ENCODE data around the gene PTK7. TPM values are rescaled to one million over a fixed set of nuclear protein-coding genes. Genes with fewer than 3 reads are reported as not detected.

Gene PTK7
- total RNA-seq, 3 donors from 2014 or later: 7.0 to 57.1 (median 52.1) TPM

DNA sequence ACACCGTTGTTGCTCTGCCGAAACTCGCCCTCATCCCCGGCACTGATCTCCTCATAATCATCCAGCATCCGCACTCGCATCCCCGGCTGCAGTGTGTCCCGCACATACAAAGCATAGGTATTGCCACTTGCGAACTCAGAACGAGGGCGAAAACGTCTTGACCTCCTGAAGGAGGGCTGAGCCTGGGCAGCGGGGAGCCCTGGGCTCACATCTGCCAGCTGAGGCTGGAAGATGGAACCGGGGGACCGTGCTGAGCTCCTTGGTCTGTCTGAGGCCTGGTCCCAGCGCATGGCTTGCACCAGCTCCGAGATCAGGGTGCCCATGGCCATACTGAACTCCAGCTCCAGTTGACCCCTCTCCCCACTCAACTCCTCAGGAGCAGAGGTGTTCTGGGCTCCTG is 25.1 kb upstream of the PTK7 start:
- Histone ChIP-seq H3K27me3 (no peaks in the 10 kb centered on the region), H3K4me1 (peaks cover 0 to 9% of the 10 kb centered on the region in 2 donors), H3K36me3 (no peaks in the 10 kb centered on the region), H3K9me3 (no peaks in the 10 kb centered on the region), H3K4me3 (no peak overlapping the region), H3K27ac (no peak overlapping the region)
- intact Hi-C loops (cut with DNase I; ENCODE audit: low total_unique reads): no loop called here
- TF ChIP-seq POLR2AphosphoS5 (IDR thresholded peaks at IDR 0.05) (no peak), POLR2A (IDR thresholded peaks at IDR 0.05) (no peak)
- TF ChIP-seq, protein P1, sequence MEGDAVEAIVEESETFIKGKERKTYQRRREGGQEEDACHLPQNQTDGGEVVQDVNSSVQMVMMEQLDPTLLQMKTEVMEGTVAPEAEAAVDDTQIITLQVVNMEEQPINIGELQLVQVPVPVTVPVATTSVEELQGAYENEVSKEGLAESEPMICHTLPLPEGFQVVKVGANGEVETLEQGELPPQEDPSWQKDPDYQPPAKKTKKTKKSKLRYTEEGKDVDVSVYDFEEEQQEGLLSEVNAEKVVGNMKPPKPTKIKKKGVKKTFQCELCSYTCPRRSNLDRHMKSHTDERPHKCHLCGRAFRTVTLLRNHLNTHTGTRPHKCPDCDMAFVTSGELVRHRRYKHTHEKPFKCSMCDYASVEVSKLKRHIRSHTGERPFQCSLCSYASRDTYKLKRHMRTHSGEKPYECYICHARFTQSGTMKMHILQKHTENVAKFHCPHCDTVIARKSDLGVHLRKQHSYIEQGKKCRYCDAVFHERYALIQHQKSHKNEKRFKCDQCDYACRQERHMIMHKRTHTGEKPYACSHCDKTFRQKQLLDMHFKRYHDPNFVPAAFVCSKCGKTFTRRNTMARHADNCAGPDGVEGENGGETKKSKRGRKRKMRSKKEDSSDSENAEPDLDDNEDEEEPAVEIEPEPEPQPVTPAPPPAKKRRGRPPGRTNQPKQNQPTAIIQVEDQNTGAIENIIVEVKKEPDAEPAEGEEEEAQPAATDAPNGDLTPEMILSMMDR (IDR thresholded peaks at IDR 0.05): no peak
- DNase-seq (ENCODE audit: low spot score in 2 of 2): no peak

DNA sequence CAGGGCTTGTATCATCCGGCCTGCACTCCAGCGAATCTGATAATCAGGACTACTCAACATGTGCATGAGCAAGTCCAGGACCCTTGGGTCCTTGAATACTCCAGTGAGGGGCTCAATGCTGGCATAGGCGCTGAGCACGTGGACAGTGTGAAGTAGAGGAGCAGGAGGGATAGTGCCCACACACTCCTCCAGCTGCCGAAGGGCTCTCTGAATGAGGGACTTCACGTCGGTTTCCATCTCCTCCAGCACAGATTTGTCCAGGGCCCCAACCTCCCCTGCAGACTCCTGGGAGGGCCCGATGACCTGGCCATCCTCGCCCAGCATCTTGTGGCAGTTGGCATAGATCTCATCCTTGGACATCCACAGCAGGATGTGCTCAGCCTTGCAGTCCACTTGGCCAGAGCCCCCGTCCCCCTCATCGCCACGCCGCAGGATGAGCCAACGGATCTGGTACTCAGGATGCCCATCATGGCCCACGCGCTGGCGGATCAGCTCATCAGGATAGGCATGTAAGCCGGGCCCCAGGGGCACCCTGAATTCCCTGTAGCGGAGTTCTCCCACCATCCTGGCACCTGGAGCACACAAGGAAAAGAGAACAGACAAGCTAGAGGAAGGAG is 23.8 kb upstream of the PTK7 start:
- Histone ChIP-seq H3K9me3 (no peaks in the 10 kb centered on the region), H3K36me3 (no peaks in the 10 kb centered on the region), H3K27me3 (no peaks in the 10 kb centered on the region), H3K4me3 (peak overlapping the region in 2 of 3 donors; percentile 60 to 88), H3K4me1 (peaks cover 0 to 9% of the 10 kb centered on the region in 2 donors), H3K27ac (peak overlapping the region; percentile 82 to 96)
- intact Hi-C loops (cut with DNase I; ENCODE audit: low total_unique reads): no loop called here
- no peak for TF ChIP-seq POLR2A (IDR thresholded peaks at IDR 0.05)
- TF ChIP-seq, protein P1 (IDR thresholded peaks at IDR 0.05): no peak
- TF ChIP-seq POLR2AphosphoS5 (IDR thresholded peaks at IDR 0.05): no peak
- DNase-seq (ENCODE audit: low spot score in 2 of 2): no peak

DNA sequence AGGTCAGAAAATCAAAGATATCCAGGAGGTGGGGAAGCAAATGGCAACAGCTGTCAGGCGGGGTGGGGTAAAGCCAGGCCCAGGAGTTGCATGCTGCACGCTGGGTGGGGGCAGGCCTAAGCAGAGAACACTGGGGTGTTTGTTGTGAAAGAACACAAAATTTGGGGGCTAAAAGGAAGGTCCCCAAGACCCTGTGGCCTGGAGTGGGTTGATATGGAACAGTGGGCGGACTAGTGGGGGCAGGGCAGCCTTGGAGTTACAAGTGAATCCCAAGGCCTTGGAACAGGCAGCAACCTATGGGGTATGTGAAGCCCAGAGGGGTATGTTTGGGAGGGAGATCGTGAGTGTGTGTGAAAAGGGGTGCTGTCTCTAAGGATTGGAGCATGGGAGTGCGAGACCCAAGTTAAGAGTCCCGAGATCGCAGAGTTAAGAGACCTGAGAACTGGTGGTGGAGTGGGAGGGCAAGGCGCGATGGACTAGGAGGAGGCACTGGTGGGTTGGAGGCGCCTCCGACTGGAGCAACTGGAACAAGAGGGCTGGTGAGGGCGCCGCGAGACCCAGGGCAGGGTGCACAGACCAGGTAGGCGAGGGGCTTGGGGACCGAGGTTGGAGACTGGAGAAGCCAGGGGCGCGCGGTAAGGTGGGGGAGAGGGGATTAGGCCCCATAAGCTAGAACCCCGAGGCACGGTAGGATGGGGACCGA is 23.1 kb upstream of the PTK7 start:
- peak in 1 of 2 donors; percentile 31 for DNase-seq (ENCODE audit: low spot score in 2 of 2)
- intact Hi-C loops (cut with DNase I; ENCODE audit: low total_unique reads): no loop called here
- no peaks in the 10 kb centered on the region for H3K27me3 ChIP-seq
- H3K4me1 ChIP-seq: peaks cover 0 to 13% of the 10 kb centered on the region in 2 donors
- no peak for TF ChIP-seq POLR2AphosphoS5 (IDR thresholded peaks at IDR 0.05)
- TF ChIP-seq POLR2A (IDR thresholded peaks at IDR 0.05): no peak
- TF ChIP-seq, protein P1 (IDR thresholded peaks at IDR 0.05): no peak
- H3K4me3 ChIP-seq: peak overlapping the region; percentile 60 to 88 (median 74)
- H3K9me3 ChIP-seq: no peaks in the 10 kb centered on the region
- H3K27ac ChIP-seq: peak overlapping the region; percentile 82 to 96
- no peaks in the 10 kb centered on the region for H3K36me3 ChIP-seq

DNA sequence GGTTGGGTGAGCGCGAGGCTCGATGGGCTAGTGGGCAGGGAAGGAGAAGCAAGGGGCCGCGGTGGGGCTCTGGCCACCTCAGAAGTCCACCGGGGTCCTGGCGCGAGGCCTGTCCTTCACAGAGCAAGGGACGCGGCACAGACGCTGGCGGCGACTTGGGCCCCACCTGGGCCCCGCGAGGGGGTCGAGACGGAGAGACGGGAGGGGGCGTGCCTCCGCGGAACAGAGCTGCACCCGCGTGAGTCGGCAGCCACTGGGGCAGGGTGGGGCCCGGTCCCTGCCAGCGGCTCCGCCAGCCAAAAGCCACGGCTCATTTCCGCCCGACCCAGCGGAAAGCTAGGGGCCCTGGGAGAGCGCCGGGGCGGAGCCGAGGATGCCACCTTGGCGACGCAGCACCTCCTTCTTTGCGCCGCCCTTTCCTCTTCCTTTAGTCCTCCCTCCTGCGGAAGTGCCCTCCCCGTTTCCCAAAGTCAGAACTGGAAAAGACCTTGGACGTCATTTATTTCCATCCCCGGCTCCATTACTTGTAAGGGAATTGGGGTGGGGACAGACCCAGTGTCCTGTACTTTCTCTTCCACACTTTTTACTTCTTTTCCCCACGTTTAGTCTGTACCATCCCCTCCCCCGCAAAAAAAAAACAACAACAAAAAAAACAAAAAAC is 22.4 kb upstream of the PTK7 start, which contains the start of gene CUL7:
TSS of gene CUL7 (minus strand) at position 307 of the 661 bp plus-strand sequence. CDS start 1,063 bp downstream, outside the sequence.
- DNase-seq (ENCODE audit: low spot score in 2 of 2): peak; percentile 89 to 90
- Histone ChIP-seq H3K4me1 (peaks cover 0 to 17% of the 10 kb centered on the region in 2 donors), H3K27me3 (no peaks in the 10 kb centered on the region), H3K9me3 (no peaks in the 10 kb centered on the region), H3K4me3 (peak within 1 kb of the TSS; percentile 60 to 88 (median 74)), H3K36me3 (no peaks in the 10 kb centered on the region), H3K27ac (peak within 1 kb of the TSS; percentile 82 to 96)
- peak; percentile 71 for TF ChIP-seq POLR2A (IDR thresholded peaks at IDR 0.05)
- TF ChIP-seq, protein P1 (IDR thresholded peaks at IDR 0.05): peak in 1 of 3 donors; percentile 21
- TF ChIP-seq POLR2AphosphoS5 (IDR thresholded peaks at IDR 0.05): peak; percentile 71 to 88 (median 85)
- intact Hi-C loops (cut with DNase I; ENCODE audit: low total_unique reads): no loop called here
